WTC11 (cell line): ENCODE data around the gene MAPT. TPM values are rescaled to one million over a fixed set of nuclear protein-coding genes. Genes with fewer than 3 reads are reported as not detected.

Source experiments
- ATAC-seq: fragments of 200-7000 bp; cut with Tn5 transposase; 2 replicates; pipeline ENCODE4 v1.10.0; 2021; ENCODE audit warnings: mild to moderate bottlenecking, moderate library complexity
- CTCF ChIA-PET: fragments of 300-600 bp; sonication (Branson Sonifier 250); formaldehyde crosslinking; loops from one replicate; lab custom pipeline; 2021; ENCODE audit warnings: antibody characterized with exemption; lab: Charles Lee
- POLR2A ChIA-PET: fragments of 350-600 bp; sonication (Branson Sonifier 250); formaldehyde crosslinking; loops from one replicate; lab custom pipeline; 2021; ENCODE audit warnings: antibody characterized with exemption; lab: Charles Lee
- DNase-seq: peaks from one replicate; pipeline ENCODE4 v3.0.0; 2021; ENCODE audit warnings: low spot score
- H3K27ac Mint-ChIP-seq: 2 replicates; pipeline ENCODE4 v1.8.0; 2021; ENCODE audit warnings: mixed read lengths
- H3K27me3 Mint-ChIP-seq: 2 replicates; pipeline ENCODE4 v1.8.0; 2021; ENCODE audit warnings: low read depth, mild to moderate bottlenecking, moderate library complexity, mixed read lengths
- H3K36me3 Mint-ChIP-seq: 2 replicates; pipeline ENCODE4 v1.8.0; 2021; ENCODE audit warnings: mixed read lengths
- H3K4me1 Mint-ChIP-seq: 2 replicates; pipeline ENCODE4 v1.8.0; 2022; ENCODE audit warnings: mixed read lengths
- H3K4me3 Mint-ChIP-seq: 2 replicates; pipeline ENCODE4 v1.8.0; 2021; ENCODE audit warnings: mild to moderate bottlenecking, moderate library complexity, mixed read lengths
- H3K9me3 Mint-ChIP-seq: 2 replicates; pipeline ENCODE4 v1.8.0; 2021; ENCODE audit warnings: mixed read lengths
- CBFB ChIP-seq: sonication (generic); formaldehyde crosslinking; IDR thresholded peaks from 2 replicates; pipeline ENCODE4 v1.8.1; 2022; ENCODE audit warnings: mild to moderate bottlenecking, low read depth, missing genetic modification reagents
- CREM ChIP-seq: sonication (generic); formaldehyde crosslinking; IDR thresholded peaks from 2 replicates; pipeline ENCODE4 v1.8.1; 2022; ENCODE audit warnings: mild to moderate bottlenecking, missing genetic modification reagents, moderate library complexity
- GABPB1 ChIP-seq: sonication (generic); formaldehyde crosslinking; IDR thresholded peaks from 2 replicates; pipeline ENCODE4 v1.8.1; 2023; ENCODE audit warnings: mild to moderate bottlenecking, missing genetic modification reagents
- IRF1 ChIP-seq: sonication (generic); formaldehyde crosslinking; IDR thresholded peaks from 2 replicates; pipeline ENCODE4 v1.8.0; 2023; ENCODE audit warnings: missing genetic modification reagents
- NR1H2 ChIP-seq: sonication (generic); formaldehyde crosslinking; IDR thresholded peaks from 2 replicates; pipeline ENCODE4 v1.9.0; 2021; ENCODE audit warnings: mild to moderate bottlenecking, moderate library complexity, missing genetic modification reagents
- SMAD3 ChIP-seq: sonication (generic); formaldehyde crosslinking; IDR thresholded peaks from 2 replicates; pipeline ENCODE4 v1.8.0; 2022; ENCODE audit warnings: missing genetic modification reagents, mild to moderate bottlenecking, borderline replicate concordance
- SP1 ChIP-seq: sonication (generic); formaldehyde crosslinking; conservative IDR thresholded peaks from 2 replicates; pipeline ENCODE4 v1.8.1; 2022; ENCODE audit warnings: missing genetic modification reagents
- STAT6 ChIP-seq: sonication (generic); formaldehyde crosslinking; conservative IDR thresholded peaks from 2 replicates; pipeline ENCODE4 v1.8.1; 2023; ENCODE audit warnings: mild to moderate bottlenecking, low read depth, missing genetic modification reagents, moderate library complexity
- TEAD1 ChIP-seq: sonication (generic); formaldehyde crosslinking; IDR thresholded peaks from 2 replicates; pipeline ENCODE4 v1.8.0; 2022; ENCODE audit warnings: mild to moderate bottlenecking, missing genetic modification reagents
- USF2 ChIP-seq: sonication (generic); formaldehyde crosslinking; IDR thresholded peaks from 2 replicates; pipeline ENCODE4 v1.8.1; 2023; ENCODE audit warnings: mild to moderate bottlenecking, missing genetic modification reagents, moderate library complexity
- ZBTB43 ChIP-seq: sonication (generic); formaldehyde crosslinking; IDR thresholded peaks from 2 replicates; pipeline ENCODE4 v1.8.1; 2023; ENCODE audit warnings: mild to moderate bottlenecking, missing genetic modification reagents
- ZNF396 ChIP-seq: fragments of 250-450 bp; sonication (Bioruptor Pico); IDR thresholded peaks from 2 replicates; pipeline ENCODE4 v1.8.0; 2021; ENCODE audit warnings: mild to moderate bottlenecking, moderate library complexity, borderline replicate concordance
- ZNF416 ChIP-seq: fragments of 250-450 bp; sonication (Bioruptor Pico); IDR thresholded peaks from 2 replicates; pipeline ENCODE4 v1.9.0; 2021; ENCODE audit warnings: mild to moderate bottlenecking, inconsistent platforms
- total RNA-seq: library from RNA; stranded (reverse); gene quantifications from 3 replicates; pipeline ENCODE4 v1.2.3, GENCODE V29; 2021
- TF ChIP-seq, protein P1 (sequence below): fragments of 250-450 bp; sonication (Bioruptor Pico); IDR thresholded peaks from 2 replicates; pipeline ENCODE4 v1.9.0; 2021; ENCODE audit warnings: moderate library complexity, mild to moderate bottlenecking, inconsistent platforms, borderline replicate concordance
- TF ChIP-seq, protein P2 (sequence below): sonication (generic); formaldehyde crosslinking; IDR thresholded peaks from 2 replicates; pipeline ENCODE4 v1.8.1; 2022; ENCODE audit warnings: low read depth, mild to moderate bottlenecking, moderate library complexity, missing genetic modification reagents, borderline replicate concordance
- TF ChIP-seq, protein P3 (sequence below): sonication (generic); formaldehyde crosslinking; IDR thresholded peaks from 2 replicates; pipeline ENCODE4 v1.8.1; 2023; ENCODE audit warnings: mild to moderate bottlenecking, missing genetic modification reagents, moderate library complexity
- TF ChIP-seq, protein P4 (sequence below): fragments of 250-450 bp; sonication (Bioruptor Pico); IDR thresholded peaks from 2 replicates; pipeline ENCODE4 v1.8.0; 2021; ENCODE audit warnings: mild to moderate bottlenecking
- TF ChIP-seq, protein P5 (sequence below): fragments of 250-450 bp; sonication (Bioruptor Pico); IDR thresholded peaks from 2 replicates; pipeline ENCODE4 v2.1.2; 2022; ENCODE audit warnings: mild to moderate bottlenecking, moderate library complexity

MAPT gene
- total RNA-seq, 1 experiment from 2014 or later = 2.2 TPM

DNA sequence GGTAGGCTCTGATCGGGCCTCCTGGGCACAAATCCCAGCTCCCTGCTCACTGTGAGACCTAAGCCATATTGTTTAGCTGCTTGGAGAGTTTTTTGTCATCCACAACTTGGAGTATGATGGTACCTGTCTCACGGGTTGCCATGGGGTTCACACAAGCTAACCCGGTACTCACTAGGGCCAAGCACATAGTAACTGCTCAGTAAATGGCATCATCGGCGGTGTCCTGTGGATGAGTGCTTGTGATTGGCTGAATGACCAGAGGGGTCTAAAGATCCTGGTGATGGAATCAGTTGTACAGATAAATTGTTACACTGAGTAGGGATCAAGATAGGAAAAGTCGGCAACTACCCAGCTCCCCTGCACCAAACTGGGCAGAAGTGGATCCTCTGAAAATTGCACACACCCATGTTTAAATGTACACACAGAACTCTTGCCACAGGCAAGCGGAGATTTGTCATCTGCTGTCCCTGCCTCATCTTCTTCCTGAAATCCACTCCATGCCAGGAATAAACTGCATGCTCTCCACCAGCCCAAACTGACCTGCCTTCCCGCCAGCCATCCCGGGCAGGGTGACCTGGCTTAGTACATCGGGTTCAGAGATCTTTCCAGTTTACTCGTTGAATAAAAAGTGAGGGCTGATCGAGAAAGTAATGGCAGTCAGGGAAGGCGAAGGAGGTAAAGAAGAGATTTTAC, 6.5 kb downstream of the MAPT start (continued):
- TF ChIP-seq ZBTB43 (CRISPR knock-in tag) = no peak
- TF ChIP-seq, protein P1, sequence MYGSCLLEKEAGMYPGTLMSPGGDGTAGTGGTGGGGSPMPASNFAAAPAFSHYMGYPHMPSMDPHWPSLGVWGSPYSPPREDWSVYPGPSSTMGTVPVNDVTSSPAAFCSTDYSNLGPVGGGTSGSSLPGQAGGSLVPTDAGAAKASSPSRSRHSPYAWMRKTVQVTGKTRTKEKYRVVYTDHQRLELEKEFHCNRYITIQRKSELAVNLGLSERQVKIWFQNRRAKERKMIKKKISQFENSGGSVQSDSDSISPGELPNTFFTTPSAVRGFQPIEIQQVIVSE = no peak
- no peak for TF ChIP-seq SMAD3 (CRISPR knock-in tag)
- no peak for TF ChIP-seq GABPB1
- TF ChIP-seq, protein P2, sequence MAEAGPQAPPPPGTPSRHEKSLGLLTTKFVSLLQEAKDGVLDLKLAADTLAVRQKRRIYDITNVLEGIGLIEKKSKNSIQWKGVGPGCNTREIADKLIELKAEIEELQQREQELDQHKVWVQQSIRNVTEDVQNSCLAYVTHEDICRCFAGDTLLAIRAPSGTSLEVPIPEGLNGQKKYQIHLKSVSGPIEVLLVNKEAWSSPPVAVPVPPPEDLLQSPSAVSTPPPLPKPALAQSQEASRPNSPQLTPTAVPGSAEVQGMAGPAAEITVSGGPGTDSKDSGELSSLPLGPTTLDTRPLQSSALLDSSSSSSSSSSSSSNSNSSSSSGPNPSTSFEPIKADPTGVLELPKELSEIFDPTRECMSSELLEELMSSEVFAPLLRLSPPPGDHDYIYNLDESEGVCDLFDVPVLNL (CRISPR knock-in tag) = no peak

- no peaks in the 10 kb centered on the region for H3K36me3 Mint-ChIP-seq
- no peak for TF ChIP-seq STAT6 (CRISPR knock-in tag)
- H3K27me3 Mint-ChIP-seq = peaks cover 49% of the 10 kb centered on the region
- DNase-seq = no peak
- no peaks in the 10 kb centered on the region for H3K9me3 Mint-ChIP-seq
- no peak for ATAC-seq
- H3K27ac Mint-ChIP-seq = no peak overlapping the region
- CTCF ChIA-PET = interaction anchor here (0.6 kb wide), 1 partner anchor 46 kb away, joined by 3 read pairs; no protein-coding TSS in a partner anchor
- POLR2A ChIA-PET = no interaction called here
- H3K4me3 Mint-ChIP-seq = no peak overlapping the region
- peaks cover 8% of the 10 kb centered on the region for H3K4me1 Mint-ChIP-seq
These were observed 8.6 kb downstream of the MAPT start for GRCh38 chr17:45902892-45903346.

GRCh38 chr17:45904866-45905265, 10.5 kb downstream of the MAPT start:
- Mint-ChIP-seq H3K4me3 (no peak overlapping the region), H3K4me1 (peaks cover 14% of the 10 kb centered on the region), H3K9me3 (no peaks in the 10 kb centered on the region), H3K27ac (no peak overlapping the region), H3K36me3 (no peaks in the 10 kb centered on the region), H3K27me3 (peaks cover 30% of the 10 kb centered on the region)
- ChIA-PET POLR2A (interaction anchor here (0.5 kb wide), 1 partner anchor 13 kb away, joined by 4 read pairs; no protein-coding TSS in a partner anchor), CTCF (interaction anchor here (1.3 to 2.5 kb wide), 2 partner anchors 11 to 67 kb away, joined by 9 to 15 read pairs; partner anchors contain the start of gene MAPT)
- no peak for DNase-seq
- ATAC-seq = no peak; the same call in 1 of the 2 replicates
- TF ChIP-seq USF2 (CRISPR knock-in tag) (no peak), ZNF416 (CRISPR knock-in tag) (no peak), GABPB1 (no peak), SP1 (no peak), TEAD1 (CRISPR knock-in tag) (no peak), NR1H2 (CRISPR knock-in tag) (no peak), CBFB (no peak), CREM (CRISPR knock-in tag) (no peak), ZNF396 (CRISPR knock-in tag) (no peak), ZBTB43 (CRISPR knock-in tag) (no peak), IRF1 (CRISPR knock-in tag) (no peak)
- TF ChIP-seq, protein P3, sequence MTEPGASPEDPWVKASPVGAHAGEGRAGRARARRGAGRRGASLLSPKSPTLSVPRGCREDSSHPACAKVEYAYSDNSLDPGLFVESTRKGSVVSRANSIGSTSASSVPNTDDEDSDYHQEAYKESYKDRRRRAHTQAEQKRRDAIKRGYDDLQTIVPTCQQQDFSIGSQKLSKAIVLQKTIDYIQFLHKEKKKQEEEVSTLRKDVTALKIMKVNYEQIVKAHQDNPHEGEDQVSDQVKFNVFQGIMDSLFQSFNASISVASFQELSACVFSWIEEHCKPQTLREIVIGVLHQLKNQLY (CRISPR knock-in tag) = no peak
- TF ChIP-seq, protein P4, sequence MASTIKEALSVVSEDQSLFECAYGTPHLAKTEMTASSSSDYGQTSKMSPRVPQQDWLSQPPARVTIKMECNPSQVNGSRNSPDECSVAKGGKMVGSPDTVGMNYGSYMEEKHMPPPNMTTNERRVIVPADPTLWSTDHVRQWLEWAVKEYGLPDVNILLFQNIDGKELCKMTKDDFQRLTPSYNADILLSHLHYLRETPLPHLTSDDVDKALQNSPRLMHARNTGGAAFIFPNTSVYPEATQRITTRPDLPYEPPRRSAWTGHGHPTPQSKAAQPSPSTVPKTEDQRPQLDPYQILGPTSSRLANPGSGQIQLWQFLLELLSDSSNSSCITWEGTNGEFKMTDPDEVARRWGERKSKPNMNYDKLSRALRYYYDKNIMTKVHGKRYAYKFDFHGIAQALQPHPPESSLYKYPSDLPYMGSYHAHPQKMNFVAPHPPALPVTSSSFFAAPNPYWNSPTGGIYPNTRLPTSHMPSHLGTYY (CRISPR knock-in tag) = no peak
- TF ChIP-seq, protein P5, sequence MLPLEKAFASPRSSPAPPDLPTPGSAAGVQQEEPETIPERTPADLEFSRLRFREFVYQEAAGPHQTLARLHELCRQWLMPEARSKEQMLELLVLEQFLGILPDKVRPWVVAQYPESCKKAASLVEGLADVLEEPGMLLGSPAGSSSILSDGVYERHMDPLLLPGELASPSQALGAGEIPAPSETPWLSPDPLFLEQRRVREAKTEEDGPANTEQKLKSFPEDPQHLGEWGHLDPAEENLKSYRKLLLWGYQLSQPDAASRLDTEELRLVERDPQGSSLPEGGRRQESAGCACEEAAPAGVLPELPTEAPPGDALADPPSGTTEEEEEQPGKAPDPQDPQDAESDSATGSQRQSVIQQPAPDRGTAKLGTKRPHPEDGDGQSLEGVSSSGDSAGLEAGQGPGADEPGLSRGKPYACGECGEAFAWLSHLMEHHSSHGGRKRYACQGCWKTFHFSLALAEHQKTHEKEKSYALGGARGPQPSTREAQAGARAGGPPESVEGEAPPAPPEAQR (CRISPR knock-in tag) = no peak
